Left renal pelvis (tissue), 4 donors: ENCODE measurements around the gene AMY2A. TPM values are rescaled to one million over a fixed set of nuclear protein-coding genes. Genes with fewer than 3 reads are reported as not detected.
"Not testable (repeated sequence)": the region's sequence is repeated elsewhere in the genome, so short reads cannot be mapped to it uniquely, and the experiment has no call there.

Source experiments
- DNase-seq, 4 donors: peaks; one replicate each; pipeline ENCODE4 v3.0.0-alpha.2; 2013; ENCODE audit warnings: low read depth in 4 of 4, low spot score in 3 of 4
- polyA plus RNA-seq, 4 donors: library from polyadenylated mRNA; unstranded; fragments of 120-200 nt; gene quantifications; one replicate each; pipeline ENCODE4 v1.2.1, GENCODE V29; 2013; ENCODE audit not compliant: insufficient read length in 4 of 4

Gene AMY2A
- under 1 TPM in 3 of 4 donors, not detected in 1; 0.10 to 0.47 (median 0.23) TPM for polyA plus RNA-seq

- DNase-seq, result not testable (repeated sequence)
These were observed at the start of gene AMY2A for GRCh38 chr1:103616994-103617477. TSS of gene AMY2A (plus strand) at chr1:103617427. CDS start at chr1:103617441, 14 bp downstream.

GRCh38 chr1:103569493-103569892, 47.7 kb upstream of the AMY2A start:
- no peak for DNase-seq

GRCh38 chr1:103571289-103571688, 45.9 kb upstream of the AMY2A start, which contains the start of gene AMY2B:
TSS of gene AMY2B (plus strand) at chr1:103571589. CDS start at chr1:103571603, 14 bp downstream.
- not testable (repeated sequence) for DNase-seq

- no peak for DNase-seq
These were observed 41.2 kb upstream of the AMY2A start for GRCh38 chr1:103576065-103576464.

GRCh38 chr1:103576784-103577183, 40.4 kb upstream of the AMY2A start:
- not testable (repeated sequence) for DNase-seq

- no peak for DNase-seq
These were observed 34.8 kb upstream of the AMY2A start for GRCh38 chr1:103582464-103582863.

GRCh38 chr1:103583887-103584286, 33.3 kb upstream of the AMY2A start:
- DNase-seq, result no peak

GRCh38 chr1:103584537-103584936, 32.7 kb upstream of the AMY2A start:
- DNase-seq, result no peak

GRCh38 chr1:103602740-103603139, 14.5 kb upstream of the AMY2A start:
- not testable (repeated sequence) for DNase-seq

- DNase-seq, result no peak
These were observed 865 bp upstream of the AMY2A start for GRCh38 chr1:103616362-103616761.

GRCh38 chr1:103627436-103627835, 10.2 kb downstream of the AMY2A start:
- not testable (repeated sequence) for DNase-seq

- DNase-seq, result not testable (repeated sequence)
These were observed 24.0 kb downstream of the AMY2A start for GRCh38 chr1:103641194-103641593.

GRCh38 chr1:103643908-103644307, 26.7 kb downstream of the AMY2A start:
- not testable (repeated sequence) for DNase-seq

GRCh38 chr1:103650305-103650704, 33.1 kb downstream of the AMY2A start:
- not testable (repeated sequence) for DNase-seq

GRCh38 chr1:103650889-103651288, 33.7 kb downstream of the AMY2A start:
- DNase-seq, result not testable (repeated sequence)

- not testable (repeated sequence) for DNase-seq
These were observed 36.9 kb downstream of the AMY2A start for GRCh38 chr1:103654133-103654532.

GRCh38 chr1:103655460-103655859, 38.2 kb downstream of the AMY2A start, which contains the start of gene AMY1A:
TSS of gene AMY1A (plus strand) at chr1:103655760. CDS start at chr1:103656331, 571 bp downstream.
- DNase-seq, result not testable (repeated sequence)

Other genes with a start within 250 kb of the AMY2A start
- gene RNPC3, start 91.7 kb upstream of the AMY2A start, polyA plus RNA-seq, result 10 to 100 TPM; 22.7 to 94.4 (median 48.5) TPM
- gene AMY2B, start 45.8 kb upstream of the AMY2A start, polyA plus RNA-seq, result 10 to 100 TPM in 3 of 4 donors, 1 to 10 TPM in 1; 8.9 to 61.4 (median 35.1) TPM
- under 1 TPM in 1 of 4 donors, not detected in 3; 0.47 TPM for gene AMY1A, start 38.3 kb downstream of the AMY2A start, polyA plus RNA-seq
- gene AMY1B, start 78.8 kb downstream of the AMY2A start, polyA plus RNA-seq, result under 1 TPM in 2 of 4 donors, not detected in 2; 0.11 to 0.29 TPM
- not detected for gene AMY1C, start 132.5 kb downstream of the AMY2A start, polyA plus RNA-seq